ENCODE measurements around the gene ASCC1. TPM values are rescaled to one million over a fixed set of nuclear protein-coding genes. Genes with fewer than 3 reads are reported as not detected.

ASCC1 gene
- total RNA-seq, 1 donor: 41.0 TPM

DNA sequence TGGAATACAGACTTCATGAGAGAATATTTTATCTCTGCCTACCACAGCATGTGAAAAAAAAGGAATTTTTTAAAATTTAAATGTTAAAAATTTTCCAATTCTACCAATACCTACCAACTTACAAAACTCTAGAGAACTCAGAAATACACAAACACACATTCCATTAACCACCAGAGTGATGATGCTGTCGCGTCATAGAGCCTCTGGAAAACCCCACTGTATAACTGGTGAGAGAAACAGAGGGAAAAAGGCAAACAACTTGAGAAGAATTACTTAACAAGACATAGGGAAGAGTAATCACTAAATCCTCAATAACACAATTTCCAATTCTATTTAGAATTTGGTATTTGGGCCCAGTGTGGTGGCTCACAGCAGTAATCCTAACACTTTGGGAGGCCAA lies 121.5 kb downstream of the ASCC1 start:
- no peak overlapping the region for H3K4me3 ChIP-seq (ENCODE audit: low read depth, low read length)
- DNase-seq (ENCODE audit: low read depth): no peak
- TF ChIP-seq, protein P1, sequence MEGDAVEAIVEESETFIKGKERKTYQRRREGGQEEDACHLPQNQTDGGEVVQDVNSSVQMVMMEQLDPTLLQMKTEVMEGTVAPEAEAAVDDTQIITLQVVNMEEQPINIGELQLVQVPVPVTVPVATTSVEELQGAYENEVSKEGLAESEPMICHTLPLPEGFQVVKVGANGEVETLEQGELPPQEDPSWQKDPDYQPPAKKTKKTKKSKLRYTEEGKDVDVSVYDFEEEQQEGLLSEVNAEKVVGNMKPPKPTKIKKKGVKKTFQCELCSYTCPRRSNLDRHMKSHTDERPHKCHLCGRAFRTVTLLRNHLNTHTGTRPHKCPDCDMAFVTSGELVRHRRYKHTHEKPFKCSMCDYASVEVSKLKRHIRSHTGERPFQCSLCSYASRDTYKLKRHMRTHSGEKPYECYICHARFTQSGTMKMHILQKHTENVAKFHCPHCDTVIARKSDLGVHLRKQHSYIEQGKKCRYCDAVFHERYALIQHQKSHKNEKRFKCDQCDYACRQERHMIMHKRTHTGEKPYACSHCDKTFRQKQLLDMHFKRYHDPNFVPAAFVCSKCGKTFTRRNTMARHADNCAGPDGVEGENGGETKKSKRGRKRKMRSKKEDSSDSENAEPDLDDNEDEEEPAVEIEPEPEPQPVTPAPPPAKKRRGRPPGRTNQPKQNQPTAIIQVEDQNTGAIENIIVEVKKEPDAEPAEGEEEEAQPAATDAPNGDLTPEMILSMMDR (IDR thresholded peaks at IDR 0.05; ENCODE audit: insufficient read depth, low read depth, low read length): no peak

- TF ChIP-seq, protein P1 (IDR thresholded peaks at IDR 0.05; ENCODE audit: insufficient read depth, low read depth, low read length): no peak
- no peak for DNase-seq (ENCODE audit: low read depth)
- H3K4me3 ChIP-seq (ENCODE audit: low read depth, low read length): no peak overlapping the region
Measured at GRCh38 chr10:72093450-72093849, 122.6 kb downstream of the ASCC1 start.

DNA sequence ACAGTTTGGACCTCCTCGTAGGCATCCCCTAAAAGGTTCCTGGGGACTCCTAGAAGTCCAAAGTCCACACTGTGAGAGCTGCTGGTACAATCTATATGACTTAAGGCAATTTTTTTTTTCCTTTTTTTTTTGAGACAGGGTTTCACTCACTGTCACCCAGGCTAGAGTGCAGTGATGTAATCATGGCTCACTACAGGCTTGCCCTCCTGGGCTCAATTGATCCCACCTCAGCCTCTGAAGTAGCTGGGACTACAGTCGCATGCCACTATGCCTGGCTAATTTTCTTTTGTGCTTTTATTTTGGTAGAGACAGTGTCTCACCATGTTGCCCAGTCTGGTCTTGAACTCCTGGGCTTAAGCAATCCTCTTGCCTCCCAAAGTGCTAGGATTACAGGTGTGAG lies 123.1 kb downstream of the ASCC1 start:
- TF ChIP-seq, protein P1 (IDR thresholded peaks at IDR 0.05; ENCODE audit: insufficient read depth, low read depth, low read length): no peak
- DNase-seq (ENCODE audit: low read depth): no peak
- no peak overlapping the region for H3K4me3 ChIP-seq (ENCODE audit: low read depth, low read length)

GRCh38 chr10:72092171-72092924 lies 123.7 kb downstream of the ASCC1 start:
- no peak overlapping the region for H3K4me3 ChIP-seq (ENCODE audit: low read depth, low read length)
- TF ChIP-seq, protein P1 (IDR thresholded peaks at IDR 0.05; ENCODE audit: insufficient read depth, low read depth, low read length): no peak
- no peak for DNase-seq (ENCODE audit: low read depth)

DNA sequence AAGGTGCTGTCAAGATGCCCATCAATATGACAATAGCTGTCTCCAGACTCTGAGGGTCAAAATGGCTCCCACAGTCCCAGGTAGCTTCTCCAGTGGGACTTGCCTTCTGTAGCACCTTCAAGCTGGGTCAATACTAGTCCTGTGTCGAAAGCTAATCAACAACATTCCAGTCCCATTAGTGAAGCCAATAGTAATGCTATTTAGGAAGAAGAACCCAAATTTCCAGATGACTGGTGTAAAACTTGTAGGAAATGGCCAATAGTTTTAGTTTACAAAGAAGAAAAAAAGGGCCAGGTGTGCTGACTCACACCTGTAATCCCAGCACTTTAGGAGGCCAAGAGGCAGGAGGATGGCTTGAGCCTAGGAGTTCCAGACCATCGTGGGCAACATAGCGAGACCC lies 125.8 kb downstream of the ASCC1 start:
- no peak overlapping the region for H3K4me3 ChIP-seq (ENCODE audit: low read depth, low read length)
- no peak for DNase-seq (ENCODE audit: low read depth)
- TF ChIP-seq, protein P1 (IDR thresholded peaks at IDR 0.05; ENCODE audit: insufficient read depth, low read depth, low read length): no peak

DNA sequence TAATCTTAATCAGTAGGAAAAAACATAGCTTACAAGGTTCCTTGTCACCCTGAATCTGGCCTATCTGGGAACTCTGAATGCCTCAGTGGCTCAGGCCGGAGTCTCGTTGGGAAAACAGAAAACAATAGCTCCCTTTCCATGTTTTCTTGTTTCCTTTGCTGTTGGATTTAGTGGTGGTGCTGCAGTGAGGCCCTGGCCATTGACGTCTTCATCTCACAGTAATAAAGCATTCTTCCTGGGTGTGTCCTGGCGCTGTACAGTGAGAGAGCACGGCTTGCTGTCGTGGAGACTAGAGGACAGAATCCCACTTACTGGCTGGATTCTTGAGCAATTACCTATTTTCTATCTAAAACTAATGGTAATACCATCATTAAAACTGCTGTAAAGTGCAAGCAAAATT lies 126.5 kb downstream of the ASCC1 start:
- TF ChIP-seq, protein P1 (IDR thresholded peaks at IDR 0.05; ENCODE audit: insufficient read depth, low read depth, low read length): no peak
- DNase-seq (ENCODE audit: low read depth): peak; percentile 44
- H3K4me3 ChIP-seq (ENCODE audit: low read depth, low read length): no peak overlapping the region

All from fibroblast of villous mesenchyme (primary cell).